GM23248 (cell line): ENCODE data around the gene POU3F2. TPM values are rescaled to one million over a fixed set of nuclear protein-coding genes. Genes with fewer than 3 reads are reported as not detected.

ENCODE experiments used
- DNase-seq: peaks from one replicate; pipeline ENCODE4 v3.0.0-alpha.2; 2015
- H2AFZ ChIP-seq: fragments of 200-600 bp; sonication (generic); 2 replicates; pipeline ENCODE4 v1.6.1; 2016; ENCODE audit warnings: antibody characterized with exemption
- H3F3A ChIP-seq: fragments of 200-600 bp; sonication (generic); 2 replicates; pipeline ENCODE4 v1.6.1; 2016; ENCODE audit warnings: mild to moderate bottlenecking, antibody characterized with exemption, mixed run types; ENCODE audit not compliant: insufficient read depth
- H3K27ac ChIP-seq: fragments of 200-600 bp; sonication (generic); 2 replicates; pipeline ENCODE4 v1.5.1; 2016; ENCODE audit warnings: mild to moderate bottlenecking
- H3K27me3 ChIP-seq: fragments of 200-600 bp; sonication (generic); replicated peaks from 2 replicates; pipeline ENCODE4 v1.6.1; 2016; ENCODE audit warnings: mild to moderate bottlenecking; ENCODE audit not compliant: insufficient read depth
- H3K36me3 ChIP-seq: fragments of 200-600 bp; sonication (generic); 2 replicates; pipeline ENCODE4 v1.6.1; 2016; ENCODE audit warnings: low read depth, mild to moderate bottlenecking
- H3K4me1 ChIP-seq: fragments of 200-600 bp; sonication (generic); 2 replicates; pipeline ENCODE4 v1.6.1; 2016; ENCODE audit warnings: mild to moderate bottlenecking; ENCODE audit not compliant: insufficient read depth
- H3K4me2 ChIP-seq: fragments of 200-600 bp; sonication (generic); one replicate; pipeline ENCODE4 v1.6.1; 2016; ENCODE audit warnings: mild to moderate bottlenecking; ENCODE audit not compliant: unreplicated experiment
- H3K4me3 ChIP-seq: fragments of 200-600 bp; sonication (generic); 2 replicates; pipeline ENCODE4 v1.5.1; 2016; ENCODE audit warnings: mild to moderate bottlenecking
- H3K79me2 ChIP-seq: fragments of 200-600 bp; sonication (generic); 2 replicates; pipeline ENCODE4 v1.6.1; 2016; ENCODE audit warnings: mild to moderate bottlenecking; ENCODE audit not compliant: insufficient read depth
- H3K9ac ChIP-seq: fragments of 200-600 bp; sonication (generic); 2 replicates; pipeline ENCODE4 v1.6.1; 2016; ENCODE audit warnings: mild to moderate bottlenecking
- H3K9me2 ChIP-seq: fragments of 200-600 bp; sonication (generic); 2 replicates; pipeline ENCODE4 v1.6.1; 2016; ENCODE audit warnings: mixed run types, mild to moderate bottlenecking, moderate library complexity; ENCODE audit not compliant: insufficient read depth
- H3K9me3 ChIP-seq: fragments of 200-600 bp; sonication (generic); one replicate; pipeline ENCODE4 v1.6.1; 2017; ENCODE audit warnings: low read depth
- H4K20me1 ChIP-seq: fragments of 200-600 bp; sonication (generic); 2 replicates; pipeline ENCODE4 v1.6.0; 2016; ENCODE audit not compliant: insufficient read depth
- EZH2 ChIP-seq: fragments of 200-600 bp; sonication (generic); IDR thresholded peaks from 2 replicates; pipeline ENCODE4 v1.6.1; 2018; ENCODE audit warnings: antibody characterized with exemption, mild to moderate bottlenecking; ENCODE audit not compliant: insufficient read depth, poor library complexity, severe bottlenecking
- EZH2phosphoT487 ChIP-seq: fragments of 200-600 bp; sonication (generic); IDR thresholded peaks from 2 replicates; pipeline ENCODE4 v1.6.1; 2018; ENCODE audit warnings: antibody characterized with exemption, moderate library complexity, mild to moderate bottlenecking, low read depth; ENCODE audit not compliant: insufficient read depth
- WGBS, 2 experiments: methylation state at CpG; one replicate each; pipeline ENCODE4 v1.1.6; 2015 to 2017; ENCODE audit warnings: low lambda C conversion rate in 2 of 2, low coverage in 1 of 2; ENCODE audit errors: missing lambda C conversion rate in 2 of 2; 5-methylcytosine and 5-hydroxymethylcytosine counted together
- in situ Hi-C: fragments of 300-500 bp; cut with MboI; formaldehyde crosslinking; loops from 2 replicates; pipeline ENCODE4 v1.15.0; 2020
- polyA plus RNA-seq: library from polyadenylated mRNA; unstranded; fragments of >200 nt; fragmentation: Nextera tagmentation; extraction: Ambion mirVana; gene quantifications from 2 replicates; pipeline ENCODE4 v1.2.1, GENCODE V29; 2016
- total RNA-seq: library from RNA; depleted of rRNA; stranded (reverse); fragments of >200 nt; shearing (Covaris generic); gene quantifications from 2 replicates; pipeline ENCODE4 v1.2.3, GENCODE V29; 2014

The POU3F2 gene
- total and polyA plus RNA-seq, 2 experiments from 2014 or later = 0.05 TPM; not detected in 1

GRCh38 chr6:98842342-98843180 lies 8.2 kb downstream of the POU3F2 start:
- H3K4me3 ChIP-seq = no peak overlapping the region
- no peak overlapping the region for H3K9ac ChIP-seq
- H3K36me3 ChIP-seq = no peaks in the 10 kb centered on the region
- no peak for TF ChIP-seq EZH2
- no peak for TF ChIP-seq EZH2phosphoT487
- DNase-seq = no peak
- peaks cover 62% of the 10 kb centered on the region for H3K27me3 ChIP-seq
- no peaks in the 10 kb centered on the region for H3F3A ChIP-seq
- H3K4me2 ChIP-seq = no peak overlapping the region
- in situ Hi-C loops = loop anchor here (25.0 kb wide), 1 partner anchor 1355 kb away; no protein-coding TSS in a partner anchor
- no peaks in the 10 kb centered on the region for H3K9me3 ChIP-seq
- H3K27ac ChIP-seq = no peak overlapping the region
- 86 to 89% methylated on average over 43 to 44 of the region's 44 CpGs for WGBS, 2 experiments
- H3K79me2 ChIP-seq = no peaks in the 10 kb centered on the region
- no peaks in the 10 kb centered on the region for H3K9me2 ChIP-seq
- H3K4me1 ChIP-seq = no peaks in the 10 kb centered on the region
- no peaks in the 10 kb centered on the region for H4K20me1 ChIP-seq
- H2AFZ ChIP-seq = no peak overlapping the region

DNA sequence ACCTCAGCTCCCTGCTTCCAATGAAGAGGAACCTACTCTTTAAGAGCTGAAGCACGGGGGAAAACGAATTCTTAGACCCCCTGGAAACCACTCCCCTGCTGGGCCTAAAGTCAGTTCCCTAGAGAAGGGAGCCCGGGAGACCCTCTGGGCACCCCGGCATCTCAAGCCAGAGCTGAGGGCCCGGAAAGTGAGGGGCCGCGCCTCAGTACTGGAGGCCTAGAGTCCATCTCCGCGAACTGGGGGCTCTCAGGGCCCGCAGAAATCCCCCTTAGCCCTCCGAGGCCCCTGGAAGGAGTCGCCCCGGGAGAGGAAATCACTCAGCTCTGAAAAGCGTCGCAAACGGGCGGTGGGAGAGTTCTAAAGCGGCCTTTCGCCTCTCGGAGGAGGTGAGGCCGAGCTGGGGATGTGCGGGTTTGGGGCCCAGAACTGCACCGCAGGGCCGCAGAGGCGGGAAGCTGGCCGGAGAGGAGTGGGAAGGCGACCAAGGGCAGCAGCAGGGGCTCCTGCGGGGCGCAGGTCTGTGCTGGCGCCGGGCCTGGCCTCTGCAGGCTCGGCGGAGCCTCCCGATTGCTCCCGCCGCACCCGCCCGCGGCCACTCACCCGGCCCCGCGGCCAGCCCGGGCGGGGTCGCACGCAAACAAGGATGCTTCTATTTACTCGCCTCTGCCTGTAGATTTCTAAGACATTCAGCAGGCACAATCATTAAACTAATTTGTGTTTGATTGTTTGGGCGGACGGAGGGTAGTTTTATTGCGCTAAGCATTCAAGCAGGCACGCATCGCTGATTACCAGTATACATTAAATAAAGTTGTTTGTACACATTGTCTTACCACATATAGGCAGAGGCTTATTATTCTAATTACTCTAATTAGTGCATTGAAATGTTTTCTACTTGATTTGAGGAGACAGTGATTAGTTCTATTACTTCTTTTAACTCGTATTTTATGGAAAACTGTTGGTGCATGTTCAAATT lies 9.2 kb downstream of the POU3F2 start:
- no peaks in the 10 kb centered on the region for H3K4me1 ChIP-seq
- H3K9me2 ChIP-seq = no peaks in the 10 kb centered on the region
- no peak overlapping the region for H2AFZ ChIP-seq
- peaks cover 61% of the 10 kb centered on the region for H3K27me3 ChIP-seq
- H3K79me2 ChIP-seq = no peaks in the 10 kb centered on the region
- no peaks in the 10 kb centered on the region for H3K36me3 ChIP-seq
- no peaks in the 10 kb centered on the region for H3F3A ChIP-seq
- no peak overlapping the region for H3K4me3 ChIP-seq
- 91 to 92% methylated on average over 51 to 53 of the region's 53 CpGs for WGBS, 2 experiments
- no peaks in the 10 kb centered on the region for H3K9me3 ChIP-seq
- H3K27ac ChIP-seq = no peak overlapping the region
- TF ChIP-seq EZH2phosphoT487 (no peak), EZH2 (no peak)
- H3K4me2 ChIP-seq = no peak overlapping the region
- H4K20me1 ChIP-seq = no peaks in the 10 kb centered on the region
- in situ Hi-C loops = loop anchor here (25.0 kb wide), 1 partner anchor 1356 kb away; no protein-coding TSS in a partner anchor
- no peak for DNase-seq
- no peak overlapping the region for H3K9ac ChIP-seq

- no peak overlapping the region for H3K9ac ChIP-seq
- H3F3A ChIP-seq = 0 out of 2 replicates have a peak, but pooled peaks cover under 1% of the 10 kb centered on the region
- H3K4me1 ChIP-seq = no peaks in the 10 kb centered on the region
- H3K27ac ChIP-seq = no peak overlapping the region
- H3K79me2 ChIP-seq = no peaks in the 10 kb centered on the region
- no peaks in the 10 kb centered on the region for H3K9me2 ChIP-seq
- no peak for DNase-seq
- H2AFZ ChIP-seq = peak overlapping the region; percentile 57
- no peaks in the 10 kb centered on the region for H3K9me3 ChIP-seq
- H3K4me2 ChIP-seq = peak overlapping the region; percentile 66
- H3K27me3 ChIP-seq = peaks cover 51% of the 10 kb centered on the region
- H3K36me3 ChIP-seq = no peaks in the 10 kb centered on the region
- H3K4me3 ChIP-seq = peak overlapping the region; percentile 67
- WGBS, 2 experiments = 35 to 45% methylated on average over 41 to 51 of the region's 51 CpGs
- in situ Hi-C loops = loop anchor here (25.0 kb wide), 1 partner anchor 1357 kb away; no protein-coding TSS in a partner anchor
- no peaks in the 10 kb centered on the region for H4K20me1 ChIP-seq
- TF ChIP-seq EZH2 (no peak), EZH2phosphoT487 (no peak)
Measured at GRCh38 chr6:98844244-98845210, 10.2 kb downstream of the POU3F2 start.
